ENCODE measurements around the gene ARHGAP40. TPM values are rescaled to one million over a fixed set of nuclear protein-coding genes. Genes with fewer than 3 reads are reported as not detected.
A peak's percentile ranks its signal among the peaks of the same experiment; 100 is the strongest.

Gene ARHGAP40
- total and polyA plus RNA-seq, 2 of the 13 experiments (the other 11 are each of a cell fraction or from before 2014, with no cell fraction given): 0.75 to 2.1 TPM

GRCh38 chr20:38604873-38605303, 3.3 kb downstream of the ARHGAP40 start (continued):
- peak; percentile 97 for TF ChIP-seq JUN (CRISPR knock-in tag; IDR thresholded peaks at IDR 0.05)
- peak; percentile 80; the same call in 1 of the 2 replicates for TF ChIP-seq ZFP1 (CRISPR knock-in tag; IDR thresholded peaks at IDR 0.05)
- TF ChIP-seq SMC3 (IDR thresholded peaks at IDR 0.05; ENCODE audit: low read length): peak; percentile 27; the same call in 1 of the 2 replicates
- TF ChIP-seq HNRNPL (IDR thresholded peaks at IDR 0.05; ENCODE audit: low read depth, low read length): no peak
- TF ChIP-seq ZNF160 (CRISPR knock-in tag; IDR thresholded peaks at IDR 0.05): no peak
- peak; percentile 99 for TF ChIP-seq TEAD3 (CRISPR knock-in tag; optimal IDR thresholded peaks at IDR 0.05; ENCODE audit: borderline replicate concordance)
- TF ChIP-seq, protein P1, sequence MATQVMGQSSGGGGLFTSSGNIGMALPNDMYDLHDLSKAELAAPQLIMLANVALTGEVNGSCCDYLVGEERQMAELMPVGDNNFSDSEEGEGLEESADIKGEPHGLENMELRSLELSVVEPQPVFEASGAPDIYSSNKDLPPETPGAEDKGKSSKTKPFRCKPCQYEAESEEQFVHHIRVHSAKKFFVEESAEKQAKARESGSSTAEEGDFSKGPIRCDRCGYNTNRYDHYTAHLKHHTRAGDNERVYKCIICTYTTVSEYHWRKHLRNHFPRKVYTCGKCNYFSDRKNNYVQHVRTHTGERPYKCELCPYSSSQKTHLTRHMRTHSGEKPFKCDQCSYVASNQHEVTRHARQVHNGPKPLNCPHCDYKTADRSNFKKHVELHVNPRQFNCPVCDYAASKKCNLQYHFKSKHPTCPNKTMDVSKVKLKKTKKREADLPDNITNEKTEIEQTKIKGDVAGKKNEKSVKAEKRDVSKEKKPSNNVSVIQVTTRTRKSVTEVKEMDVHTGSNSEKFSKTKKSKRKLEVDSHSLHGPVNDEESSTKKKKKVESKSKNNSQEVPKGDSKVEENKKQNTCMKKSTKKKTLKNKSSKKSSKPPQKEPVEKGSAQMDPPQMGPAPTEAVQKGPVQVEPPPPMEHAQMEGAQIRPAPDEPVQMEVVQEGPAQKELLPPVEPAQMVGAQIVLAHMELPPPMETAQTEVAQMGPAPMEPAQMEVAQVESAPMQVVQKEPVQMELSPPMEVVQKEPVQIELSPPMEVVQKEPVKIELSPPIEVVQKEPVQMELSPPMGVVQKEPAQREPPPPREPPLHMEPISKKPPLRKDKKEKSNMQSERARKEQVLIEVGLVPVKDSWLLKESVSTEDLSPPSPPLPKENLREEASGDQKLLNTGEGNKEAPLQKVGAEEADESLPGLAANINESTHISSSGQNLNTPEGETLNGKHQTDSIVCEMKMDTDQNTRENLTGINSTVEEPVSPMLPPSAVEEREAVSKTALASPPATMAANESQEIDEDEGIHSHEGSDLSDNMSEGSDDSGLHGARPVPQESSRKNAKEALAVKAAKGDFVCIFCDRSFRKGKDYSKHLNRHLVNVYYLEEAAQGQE (IDR thresholded peaks at IDR 0.05; ENCODE audit: borderline replicate concordance in 1 of 2, low read depth in 1 of 2, low read length in 2 of 2): peak in 1 of 2 experiments; percentile 75; a peak in 2 of 4 replicates
- TF ChIP-seq LCORL (IDR thresholded peaks at IDR 0.05): peak; percentile 98
- TF ChIP-seq LCORL (CRISPR knock-in tag; IDR thresholded peaks at IDR 0.05): peak; percentile 97
- TF ChIP-seq ATF4 (CRISPR knock-in tag; IDR thresholded peaks at IDR 0.05): peak in 1 of 2 experiments; percentile 83; a peak in 2 of 4 replicates
- TF ChIP-seq, protein P2, sequence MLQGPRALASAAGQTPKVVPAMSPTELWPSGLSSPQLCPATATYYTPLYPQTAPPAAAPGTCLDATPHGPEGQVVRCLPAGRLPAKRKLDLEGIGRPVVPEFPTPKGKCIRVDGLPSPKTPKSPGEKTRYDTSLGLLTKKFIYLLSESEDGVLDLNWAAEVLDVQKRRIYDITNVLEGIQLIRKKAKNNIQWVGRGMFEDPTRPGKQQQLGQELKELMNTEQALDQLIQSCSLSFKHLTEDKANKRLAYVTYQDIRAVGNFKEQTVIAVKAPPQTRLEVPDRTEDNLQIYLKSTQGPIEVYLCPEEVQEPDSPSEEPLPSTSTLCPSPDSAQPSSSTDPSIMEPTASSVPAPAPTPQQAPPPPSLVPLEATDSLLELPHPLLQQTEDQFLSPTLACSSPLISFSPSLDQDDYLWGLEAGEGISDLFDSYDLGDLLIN (CRISPR knock-in tag; IDR thresholded peaks at IDR 0.05; ENCODE audit: borderline replicate concordance): no peak
- no peak for TF ChIP-seq GZF1 (CRISPR knock-in tag; IDR thresholded peaks at IDR 0.05)
- 0 out of 2 replicates have a peak, but pooled peaks have one; percentile 62 for TF ChIP-seq CBFB (CRISPR knock-in tag; IDR thresholded peaks at IDR 0.05)
- TF ChIP-seq CHD4 (IDR thresholded peaks at IDR 0.05; ENCODE audit: borderline replicate concordance, low read length): peak; percentile 91; the same call in 1 of the 2 replicates
- TF ChIP-seq ZSCAN12 (CRISPR knock-in tag; IDR thresholded peaks at IDR 0.05): peak; percentile 79; the same call in 1 of the 2 replicates
- TF ChIP-seq CSRNP1 (CRISPR knock-in tag; IDR thresholded peaks at IDR 0.05): no peak
- TF ChIP-seq KDM5A (IDR thresholded peaks at IDR 0.05; ENCODE audit: borderline replicate concordance, low read length): no peak
- peak; percentile 45; the same call in 1 of the 2 replicates for TF ChIP-seq ZNF441 (CRISPR knock-in tag; IDR thresholded peaks at IDR 0.05; ENCODE audit: borderline replicate concordance)
- no peak for TF ChIP-seq REPIN1 (CRISPR knock-in tag; IDR thresholded peaks at IDR 0.05; ENCODE audit: borderline replicate concordance, low read depth)
- peak; percentile 43; the same call in 1 of the 2 replicates for TF ChIP-seq HNF4G (IDR thresholded peaks at IDR 0.05; ENCODE audit: borderline replicate concordance, low read depth, low read length)
- no peak; the same call in 1 of the 2 replicates for TF ChIP-seq HNF4G (CRISPR knock-in tag; IDR thresholded peaks at IDR 0.05; ENCODE audit: borderline replicate concordance, low read depth)
- no peak for TF ChIP-seq ETV6 (CRISPR knock-in tag; conservative IDR thresholded peaks at IDR 0.05)
- peak; percentile 94 for TF ChIP-seq HOXD1 (CRISPR knock-in tag; IDR thresholded peaks at IDR 0.05)
- no peak for TF ChIP-seq ZNF564 (CRISPR knock-in tag; IDR thresholded peaks at IDR 0.05)
- peak; percentile 73; the same call in 1 of the 2 replicates for TF ChIP-seq ZNF543 (CRISPR knock-in tag; IDR thresholded peaks at IDR 0.05)
